ENCODE measurements around the gene CTF1.

GRCh38 chr16:30953111-30953510, 56.7 kb downstream of the CTF1 start:
- TF ChIP-seq CTCF (IDR thresholded peaks at IDR 0.05) = no peak
- TF ChIP-seq POLR2A (IDR thresholded peaks at IDR 0.05) = no peak
